Iris pigment epithelial cell (primary cell): ENCODE measurements around the gene NR1D1.

Experiments
- DNase-seq: peaks from one replicate; pipeline ENCODE4 v3.0.0-alpha.2; 2011; ENCODE audit warnings: low read depth

The NR1D1 gene

GRCh38 chr17:40111221-40112128, 11.1 kb upstream of the NR1D1 start:
- peak; percentile 88 for DNase-seq

GRCh38 chr17:40110026-40110845, 9.8 kb upstream of the NR1D1 start:
- no peak for DNase-seq

GRCh38 chr17:40108970-40109824, 8.8 kb upstream of the NR1D1 start:
- DNase-seq, result no peak

GRCh38 chr17:40107522-40108174, 7.3 kb upstream of the NR1D1 start:
- DNase-seq, result peak; percentile 37

GRCh38 chr17:40106760-40107521, 6.6 kb upstream of the NR1D1 start:
- DNase-seq, result peak; percentile 27

- no peak for DNase-seq
These were observed 5.7 kb upstream of the NR1D1 start for GRCh38 chr17:40105861-40106759.

GRCh38 chr17:40104594-40105486, 4.5 kb upstream of the NR1D1 start:
- DNase-seq, result no peak

GRCh38 chr17:40103688-40104087, 3.3 kb upstream of the NR1D1 start:
- no peak for DNase-seq

GRCh38 chr17:40103071-40103661, 2.8 kb upstream of the NR1D1 start:
- no peak for DNase-seq

- no peak for DNase-seq
These were observed 1.2 kb upstream of the NR1D1 start for GRCh38 chr17:40101367-40102210.

GRCh38 chr17:40100669-40101366, 429 bp upstream of the NR1D1 start:
- peak; percentile 99 for DNase-seq

- DNase-seq, result peak; percentile 26
These were observed 570 bp downstream of the NR1D1 start for GRCh38 chr17:40099619-40100418.

GRCh38 chr17:40098846-40099618, 1.4 kb downstream of the NR1D1 start:
- DNase-seq, result peak; percentile 100

- peak; percentile 57 for DNase-seq
These were observed 2.2 kb downstream of the NR1D1 start for GRCh38 chr17:40097931-40098845.
